Kidney (tissue), 14 donors: Measurements from ENCODE around the gene DUSP16. TPM values are rescaled to one million over a fixed set of nuclear protein-coding genes. Genes with fewer than 3 reads are reported as not detected.

Source experiments
- DNase-seq, 5 donors: peaks; one replicate each; pipeline ENCODE4 v3.0.0-alpha.2; 2013 to 2020
- FAIRE-seq: peaks from 2 replicates; lab custom pipeline; 2012; peaks lifted over from hg19 to GRCh38; lab: Jason Lieb, UNC
- H3K27ac ChIP-seq, 2 donors: one replicate each; pipeline ENCODE4 v1.7.0; 2013; ENCODE audit warnings: low read depth in 2 of 2, low read length in 2 of 2, inconsistent platforms in 1 of 2
- H3K27me3 ChIP-seq: one replicate; pipeline ENCODE4 v1.7.1; 2013; ENCODE audit warnings: low read length, inconsistent platforms; ENCODE audit not compliant: control insufficient read depth, insufficient read depth
- H3K36me3 ChIP-seq, 3 donors: one replicate each; pipeline versions ENCODE4 v1.7.0 to v1.7.1; 2013; ENCODE audit warnings: low read length in 3 of 3, control low read depth in 1 of 3, inconsistent platforms in 1 of 3; ENCODE audit not compliant: insufficient read depth in 3 of 3, control insufficient read depth in 2 of 3
- H3K4me1 ChIP-seq, 3 donors: one replicate each; pipeline versions ENCODE4 v1.7.0 to v1.7.1; 2013; ENCODE audit warnings: low read length in 3 of 3, inconsistent platforms in 1 of 3, low read depth in 1 of 3; ENCODE audit not compliant: control insufficient read depth in 2 of 3, insufficient read depth in 2 of 3
- H3K4me3 ChIP-seq, 3 donors: one replicate each; pipeline versions ENCODE4 v1.7.0 to v1.8.1; 2013; ENCODE audit warnings: low read length in 3 of 3, control low read depth in 1 of 3, inconsistent platforms in 1 of 3
- H3K9ac ChIP-seq, 3 donors: one replicate each; pipeline versions ENCODE4 v1.7.0 to v1.7.1; 2013; ENCODE audit warnings: low read length in 3 of 3, control low read depth in 1 of 3, inconsistent platforms in 1 of 3
- H3K9me3 ChIP-seq, 3 donors: one replicate each; pipeline versions ENCODE4 v1.7.0 to v1.7.1; 2013; ENCODE audit warnings: low read length in 3 of 3, control low read depth in 1 of 3, inconsistent platforms in 1 of 3; ENCODE audit not compliant: control insufficient read depth in 2 of 3, insufficient read depth in 1 of 3
- intact Hi-C: fragments of 100-400 bp; cut with DNase I; formaldehyde crosslinking; loops from one replicate; pipeline ENCODE4 v1.11.1; 2022
- polyA plus RNA-seq: library from polyadenylated mRNA; stranded (reverse); fragments of 350-450 nt; fragmentation: Illumina TruSeq; extraction: RNeasy Lipid Tissue Mini Kit (QIAGEN cat#74804); gene quantifications from one replicate; pipeline ENCODE4 v1.2.3, GENCODE V29; 2014; ENCODE audit warnings: low read depth, low replicate concordance; ENCODE audit not compliant: insufficient read depth
- total RNA-seq: library from RNA; stranded (reverse); fragmentation: NEBNext Ultra II Directional; extraction: Animal tissue kit (Norgen Biotek cat#: 25700); gene quantifications from one replicate; pipeline ENCODE4 v1.2.1, GENCODE V29; 2021
- TF ChIP-seq, protein P1 (sequence below): IDR thresholded peaks from 3 replicates; pipeline ENCODE4 v1.5.1; 2012; ENCODE audit warnings: mild to moderate bottlenecking, moderate library complexity, borderline replicate concordance; ENCODE audit not compliant: insufficient read depth; ENCODE audit errors: extremely low read depth
- donor health status: control.
- donor health status: control.
- donor health status: control.
- donor health status: control.
- donor health status: control.
- donor health status: DM: yes; HTN: yes; CAD: no.
- donor health status: Normal renal cell carcinoma (clear cell type).

The DUSP16 gene
- total and polyA plus RNA-seq, 2 donors from 2014 or later = 6.6 to 27.4 TPM

DNA sequence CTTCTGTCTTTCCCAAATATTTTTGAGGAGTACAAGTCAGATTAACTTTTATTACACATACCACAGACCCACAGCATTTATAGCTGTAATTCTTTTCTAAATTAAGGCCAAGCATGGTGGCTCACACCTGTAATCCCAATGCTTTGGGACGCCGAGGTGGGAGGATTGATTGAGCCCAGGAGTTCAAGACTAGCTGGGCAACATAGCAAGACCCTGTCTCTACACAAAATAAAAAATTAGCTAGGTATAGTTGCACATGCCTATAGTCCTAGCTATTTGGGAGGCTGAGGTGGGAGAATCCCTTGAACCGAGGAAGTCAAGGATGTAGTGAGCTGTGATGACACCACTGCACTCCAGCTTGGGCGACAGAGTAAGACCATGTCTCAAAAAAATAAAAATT, 7.0 kb downstream of the DUSP16 start:
- Histone ChIP-seq H3K36me3 (no peaks in the 10 kb centered on the region), H3K9me3 (no peaks in the 10 kb centered on the region), H3K9ac (no peak overlapping the region), H3K4me1 (peaks cover 0 to 12% (median 0%) of the 10 kb centered on the region in 3 donors), H3K27me3 (no peaks in the 10 kb centered on the region), H3K27ac (no peak overlapping the region), H3K4me3 (no peak overlapping the region)
- TF ChIP-seq, protein P1, sequence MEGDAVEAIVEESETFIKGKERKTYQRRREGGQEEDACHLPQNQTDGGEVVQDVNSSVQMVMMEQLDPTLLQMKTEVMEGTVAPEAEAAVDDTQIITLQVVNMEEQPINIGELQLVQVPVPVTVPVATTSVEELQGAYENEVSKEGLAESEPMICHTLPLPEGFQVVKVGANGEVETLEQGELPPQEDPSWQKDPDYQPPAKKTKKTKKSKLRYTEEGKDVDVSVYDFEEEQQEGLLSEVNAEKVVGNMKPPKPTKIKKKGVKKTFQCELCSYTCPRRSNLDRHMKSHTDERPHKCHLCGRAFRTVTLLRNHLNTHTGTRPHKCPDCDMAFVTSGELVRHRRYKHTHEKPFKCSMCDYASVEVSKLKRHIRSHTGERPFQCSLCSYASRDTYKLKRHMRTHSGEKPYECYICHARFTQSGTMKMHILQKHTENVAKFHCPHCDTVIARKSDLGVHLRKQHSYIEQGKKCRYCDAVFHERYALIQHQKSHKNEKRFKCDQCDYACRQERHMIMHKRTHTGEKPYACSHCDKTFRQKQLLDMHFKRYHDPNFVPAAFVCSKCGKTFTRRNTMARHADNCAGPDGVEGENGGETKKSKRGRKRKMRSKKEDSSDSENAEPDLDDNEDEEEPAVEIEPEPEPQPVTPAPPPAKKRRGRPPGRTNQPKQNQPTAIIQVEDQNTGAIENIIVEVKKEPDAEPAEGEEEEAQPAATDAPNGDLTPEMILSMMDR = no peak
- DNase-seq = no peak
- intact Hi-C loops = no loop called here
- FAIRE-seq = no peak

DNA sequence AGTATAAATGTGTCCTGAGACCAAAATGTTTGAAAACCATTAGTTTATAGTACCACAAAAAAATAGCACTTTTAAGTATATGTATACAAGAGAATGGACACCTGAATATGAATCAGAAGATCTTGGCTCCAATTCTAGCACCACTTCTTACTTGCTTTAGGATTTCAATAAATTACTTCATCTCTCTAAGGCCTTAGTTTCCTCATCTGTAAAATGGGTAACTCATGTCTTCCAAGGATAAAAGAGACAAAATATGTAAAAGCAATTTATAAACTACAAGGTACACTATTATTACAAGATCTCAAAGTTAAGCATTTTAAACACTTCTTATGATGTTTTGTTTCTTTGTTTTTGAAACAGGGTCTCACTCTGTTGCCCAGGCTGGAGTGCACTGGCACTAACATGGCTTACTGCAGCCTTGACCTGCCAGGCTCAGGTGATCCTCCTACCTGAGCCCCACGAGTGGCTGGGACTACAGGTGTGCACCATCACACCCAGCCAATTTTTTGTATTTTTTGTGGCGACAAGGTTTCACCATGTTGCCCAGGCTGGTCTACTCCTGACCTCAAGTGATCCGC, 9.4 kb downstream of the DUSP16 start:
- TF ChIP-seq, protein P1 = no peak
- FAIRE-seq (no peak), DNase-seq (no peak)
- Histone ChIP-seq H3K9ac (no peak overlapping the region), H3K4me3 (no peak overlapping the region), H3K9me3 (no peaks in the 10 kb centered on the region), H3K36me3 (no peaks in the 10 kb centered on the region), H3K27me3 (no peaks in the 10 kb centered on the region), H3K4me1 (no peaks in the 10 kb centered on the region), H3K27ac (no peak overlapping the region)
- intact Hi-C loops = no loop called here

DNA sequence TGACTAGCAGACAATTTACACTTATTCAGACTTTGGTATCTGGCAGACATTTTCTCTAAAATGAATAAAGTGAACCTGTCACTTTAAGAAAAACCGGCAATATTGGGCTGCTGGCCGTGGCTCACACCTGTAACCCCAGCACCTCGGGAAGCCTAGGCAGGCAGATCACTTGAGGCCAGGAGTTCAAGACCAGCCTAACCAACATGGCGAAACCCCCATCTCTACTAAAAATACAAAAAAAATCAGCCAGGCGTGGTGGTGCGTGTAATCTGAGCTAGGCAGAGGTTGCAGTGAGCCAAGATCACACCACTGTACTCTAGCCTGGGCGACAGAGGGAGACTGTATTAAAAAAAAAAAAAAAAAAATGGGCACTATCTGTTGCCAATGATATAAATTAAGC, 11.5 kb downstream of the DUSP16 start:
- no peak for DNase-seq
- Histone ChIP-seq H3K36me3 (no peaks in the 10 kb centered on the region), H3K9me3 (no peaks in the 10 kb centered on the region), H3K4me1 (peaks cover 0 to 2% (median 2%) of the 10 kb centered on the region in 3 donors), H3K4me3 (no peak overlapping the region), H3K9ac (no peak overlapping the region), H3K27me3 (no peaks in the 10 kb centered on the region), H3K27ac (no peak overlapping the region)
- intact Hi-C loops = no loop called here
- TF ChIP-seq, protein P1 = no peak
- no peak for FAIRE-seq

DNA sequence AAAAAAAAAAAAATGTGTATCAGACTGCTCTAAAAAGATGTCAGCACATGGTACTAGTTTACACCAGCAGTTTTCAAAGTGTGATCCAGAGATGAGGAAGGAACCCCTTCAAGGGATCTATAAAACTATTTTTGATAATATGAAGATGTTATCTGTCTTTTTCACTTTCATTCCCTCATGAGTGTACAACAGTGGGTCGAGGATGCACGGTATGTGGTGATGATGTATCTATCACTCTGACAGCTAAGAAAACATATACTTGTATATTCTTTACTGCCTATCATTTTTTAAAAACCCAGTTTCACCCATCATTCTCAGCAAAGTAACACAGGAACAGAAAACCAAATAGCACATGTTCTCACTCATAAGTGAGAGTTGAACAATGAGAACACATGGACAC, 12.4 kb downstream of the DUSP16 start:
- no peaks in the 10 kb centered on the region for H3K9me3 ChIP-seq
- no peak overlapping the region for H3K27ac ChIP-seq
- H3K27me3 ChIP-seq = no peaks in the 10 kb centered on the region
- no peak overlapping the region for H3K4me3 ChIP-seq
- intact Hi-C loops = no loop called here
- TF ChIP-seq, protein P1 = no peak
- DNase-seq = no peak
- H3K36me3 ChIP-seq = no peaks in the 10 kb centered on the region
- peaks cover 0 to 2% (median 2%) of the 10 kb centered on the region in 3 donors for H3K4me1 ChIP-seq
- no peak for FAIRE-seq
- H3K9ac ChIP-seq = no peak overlapping the region
